ENCODE results near the gene DNAAF8.

DNAAF8 gene

GRCh38 chr16:4695473-4696171 is 38.7 kb upstream of the DNAAF8 start:
- FAIRE-seq, result no peak

GRCh38 chr16:4696172-4696904 is 38.0 kb upstream of the DNAAF8 start:
- no peak for FAIRE-seq

DNA sequence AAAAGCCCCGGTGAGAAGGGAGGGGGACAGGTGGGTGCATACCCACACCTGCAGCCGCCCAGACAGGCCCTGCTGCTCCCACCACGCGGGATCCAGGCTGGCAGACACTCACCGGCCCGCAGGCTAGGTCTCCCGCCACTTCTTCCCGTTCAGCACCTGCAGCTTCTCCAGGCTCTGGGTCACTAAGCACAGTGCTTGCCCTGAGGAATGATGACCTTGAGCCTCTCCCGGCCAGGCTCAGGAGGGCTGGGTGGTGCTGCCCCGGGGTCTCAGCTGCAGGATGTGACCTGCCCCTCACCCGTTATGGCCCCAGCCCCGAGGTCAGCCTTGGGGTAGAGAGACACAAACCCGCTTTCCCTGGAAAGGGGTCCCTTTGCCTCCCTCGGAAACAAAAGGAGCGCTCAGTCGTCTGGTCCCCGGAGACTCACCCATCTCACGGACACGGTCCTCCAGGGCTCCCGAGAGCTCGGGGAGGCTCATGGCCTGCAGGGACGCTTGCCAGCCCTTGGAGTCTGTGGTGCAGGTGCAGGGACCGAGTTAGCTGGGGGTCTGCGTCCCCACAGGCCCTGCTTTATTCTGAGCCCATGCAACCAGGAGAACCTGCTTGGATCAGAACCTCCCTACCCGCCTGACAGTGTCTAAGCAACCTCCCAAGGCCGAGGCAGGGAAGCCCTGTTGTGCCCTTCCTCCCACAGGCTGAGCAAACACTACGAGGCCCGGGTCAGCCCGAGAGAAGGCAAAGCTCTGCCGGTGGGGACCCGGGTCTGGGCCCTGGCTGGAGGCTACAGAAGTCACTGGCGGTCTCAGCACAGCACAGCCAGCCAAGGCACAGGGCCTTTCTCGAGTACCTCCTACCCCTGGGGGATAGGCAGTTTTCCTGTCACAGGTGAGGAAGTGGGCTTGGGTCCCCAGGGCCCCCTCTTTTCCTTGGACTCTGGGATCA is 37.2 kb upstream of the DNAAF8 start:
- FAIRE-seq, result no peak

- FAIRE-seq, result no peak
Observed at GRCh38 chr16:4697848-4698291, 36.5 kb upstream of the DNAAF8 start.

- FAIRE-seq, result no peak
Observed at GRCh38 chr16:4698321-4699045, 35.9 kb upstream of the DNAAF8 start.

DNA sequence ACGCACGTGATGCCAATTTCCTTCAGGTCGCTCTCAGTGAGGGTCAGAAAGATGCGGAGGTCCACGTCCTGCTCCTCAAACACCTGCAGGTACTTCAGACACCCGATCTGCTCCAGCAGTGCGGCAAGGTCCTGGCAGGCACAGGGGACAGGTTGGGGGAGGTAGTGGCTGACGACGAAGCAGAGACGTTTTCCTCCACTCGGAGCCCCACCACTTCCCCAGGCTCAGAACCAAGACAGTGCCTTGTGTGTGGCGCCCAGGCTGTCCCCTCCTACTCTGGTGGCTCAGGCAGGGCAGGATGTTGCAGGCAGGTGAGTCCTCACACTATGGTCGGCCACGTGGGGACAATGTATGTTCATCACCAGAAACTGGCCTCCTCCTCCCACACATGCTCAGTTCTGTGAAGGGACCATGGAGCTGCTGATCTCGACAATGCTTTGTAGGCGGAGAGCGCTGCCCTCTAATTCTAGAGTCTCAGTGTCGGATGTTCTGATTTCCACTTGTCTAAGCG is 35.2 kb upstream of the DNAAF8 start:
- no peak for FAIRE-seq

DNA sequence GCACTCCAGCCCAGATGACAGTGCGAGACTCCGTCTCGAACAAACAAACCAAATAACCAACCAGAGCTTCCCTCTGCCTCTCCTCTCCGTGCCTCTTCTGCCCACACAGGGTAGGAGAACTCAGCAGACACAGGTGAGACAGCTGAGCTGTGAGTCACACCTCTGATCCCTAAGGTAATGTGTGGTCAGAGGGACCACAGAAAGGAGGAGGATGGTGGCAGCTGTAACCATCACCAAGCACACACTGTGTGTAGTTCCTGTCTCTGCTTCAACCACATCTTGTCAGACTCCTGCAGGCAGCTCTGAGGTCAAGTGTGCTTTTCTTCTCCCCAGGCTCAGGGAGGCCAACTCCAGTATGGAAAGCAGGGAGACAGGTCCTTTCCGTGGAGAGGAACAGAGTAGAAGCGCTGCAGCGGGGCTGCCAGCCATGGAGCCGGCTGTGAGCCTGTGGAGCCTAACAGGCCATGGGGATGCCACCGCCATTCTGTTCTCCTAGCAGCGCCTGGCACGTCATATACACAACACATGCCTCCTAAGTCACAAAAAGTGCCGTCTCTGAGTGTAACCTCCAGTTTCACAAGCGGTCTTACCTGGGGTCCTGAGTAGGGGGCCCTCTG is 33.8 kb upstream of the DNAAF8 start:
- no peak for FAIRE-seq

DNA sequence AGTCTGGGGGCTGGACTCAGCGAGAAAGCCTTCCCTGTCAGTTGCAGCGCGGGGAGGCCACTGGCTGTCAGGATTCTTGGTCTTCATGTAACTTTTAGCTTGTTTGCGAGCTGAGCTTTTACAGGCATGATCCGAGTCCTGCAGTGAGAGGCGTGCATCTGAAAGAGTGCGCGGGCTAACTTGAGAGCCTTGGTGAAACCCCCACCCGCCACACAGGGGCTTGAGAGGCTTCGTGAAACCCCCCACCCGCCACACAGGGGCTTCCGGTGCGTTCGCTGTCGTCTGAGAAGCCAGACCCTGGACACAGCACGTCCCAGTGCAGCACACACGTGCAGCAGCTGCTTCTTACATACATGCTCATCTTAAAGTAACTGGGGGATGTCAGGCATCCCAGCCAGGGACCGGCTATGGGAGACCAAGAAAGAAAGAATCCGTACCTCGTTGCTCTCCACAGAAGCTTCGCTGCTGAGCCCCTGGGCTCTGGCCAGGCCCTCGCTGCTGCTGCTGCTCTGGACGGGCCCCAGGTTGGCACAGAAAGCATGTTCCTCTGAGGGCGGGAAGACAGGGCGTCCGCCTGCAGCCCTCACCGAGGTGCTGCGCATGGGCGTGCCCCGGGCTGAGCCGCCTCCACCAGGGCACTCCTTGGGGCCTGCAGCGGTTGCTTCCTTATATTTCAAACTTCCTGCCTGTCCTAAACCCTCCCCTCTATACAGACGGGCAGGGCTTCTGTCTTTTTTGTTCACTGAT is 33.2 kb upstream of the DNAAF8 start:
- no peak for FAIRE-seq

- FAIRE-seq, result no peak
Observed at GRCh38 chr16:4701791-4702465, 32.4 kb upstream of the DNAAF8 start.

GRCh38 chr16:4702466-4702808 is 31.9 kb upstream of the DNAAF8 start:
- no peak for FAIRE-seq

DNA sequence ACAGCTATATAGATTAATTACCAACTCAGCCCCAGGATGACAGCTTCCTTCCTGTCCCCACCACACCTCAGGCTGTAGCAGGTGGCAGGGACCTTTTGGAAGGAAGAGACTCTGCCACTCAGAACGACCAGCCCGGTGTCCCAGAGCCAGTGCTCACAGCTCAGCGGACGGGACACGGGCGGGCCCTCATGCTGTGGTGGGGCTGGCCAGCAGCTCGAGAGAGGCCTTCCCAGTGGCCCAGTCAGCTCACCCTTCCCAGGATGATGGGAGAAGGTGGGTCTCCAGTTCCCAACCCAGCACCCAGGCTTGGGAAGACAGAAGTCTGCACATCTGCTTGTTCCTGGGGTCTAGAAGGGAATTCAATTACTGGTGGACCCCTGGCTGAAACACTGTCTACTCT is 30.4 kb upstream of the DNAAF8 start:
- FAIRE-seq, result no peak

- FAIRE-seq, result no peak
Observed at GRCh38 chr16:4704491-4704890, 29.8 kb upstream of the DNAAF8 start.

DNA sequence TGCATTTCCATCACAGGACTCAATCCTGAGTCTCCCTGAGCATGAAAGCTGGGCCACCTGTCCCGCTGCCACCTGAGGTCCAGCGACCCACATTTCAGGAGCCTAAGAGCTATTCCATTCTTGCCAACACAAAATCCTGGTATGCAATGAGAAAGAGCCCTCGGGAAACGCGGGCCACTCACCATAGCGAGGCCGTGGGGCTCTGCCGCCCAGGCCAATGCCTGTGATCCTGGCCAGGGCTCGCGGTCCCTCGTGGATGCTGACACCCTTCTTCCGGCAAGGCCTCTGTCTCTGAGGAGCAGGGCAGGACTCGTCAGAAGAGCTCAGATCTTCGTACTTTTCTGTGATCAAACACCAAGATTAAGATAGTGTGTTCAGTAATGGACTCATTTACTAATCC is 29.4 kb upstream of the DNAAF8 start:
- FAIRE-seq, result no peak

- no peak for FAIRE-seq
Observed at GRCh38 chr16:4706871-4707270, 27.5 kb upstream of the DNAAF8 start.

GRCh38 chr16:4709481-4709880 is 24.9 kb upstream of the DNAAF8 start:
- no peak for FAIRE-seq

- no peak for FAIRE-seq
Observed at GRCh38 chr16:4713663-4714501, 20.5 kb upstream of the DNAAF8 start.

- FAIRE-seq, result no peak
Observed at GRCh38 chr16:4714996-4715395, 19.3 kb upstream of the DNAAF8 start.

DNA sequence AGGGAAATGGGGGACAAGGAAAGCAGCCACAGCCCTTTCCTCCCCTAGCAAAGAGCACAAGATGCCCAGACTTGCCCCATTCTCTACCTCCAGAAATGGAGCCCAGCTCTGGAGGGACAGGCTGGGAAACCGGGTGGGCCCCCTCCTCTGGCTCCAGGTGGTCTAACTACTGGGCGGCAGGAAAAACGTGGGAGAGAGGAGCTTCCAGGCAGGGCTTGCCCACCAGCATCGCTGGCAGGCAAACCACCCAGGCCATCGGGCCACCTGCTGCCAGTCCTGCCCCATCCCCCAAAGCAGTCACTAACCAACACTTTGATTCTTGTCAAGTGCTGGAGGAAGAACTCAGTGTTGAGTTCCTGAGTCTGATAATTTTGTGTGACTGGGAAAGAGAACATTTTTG is 15.9 kb upstream of the DNAAF8 start:
- FAIRE-seq, result no peak

- FAIRE-seq, result no peak
Observed at GRCh38 chr16:4723071-4723767, 11.1 kb upstream of the DNAAF8 start.

Data from G401.6 (cell line).